ENCODE results near the gene TSGA10IP.

DNA sequence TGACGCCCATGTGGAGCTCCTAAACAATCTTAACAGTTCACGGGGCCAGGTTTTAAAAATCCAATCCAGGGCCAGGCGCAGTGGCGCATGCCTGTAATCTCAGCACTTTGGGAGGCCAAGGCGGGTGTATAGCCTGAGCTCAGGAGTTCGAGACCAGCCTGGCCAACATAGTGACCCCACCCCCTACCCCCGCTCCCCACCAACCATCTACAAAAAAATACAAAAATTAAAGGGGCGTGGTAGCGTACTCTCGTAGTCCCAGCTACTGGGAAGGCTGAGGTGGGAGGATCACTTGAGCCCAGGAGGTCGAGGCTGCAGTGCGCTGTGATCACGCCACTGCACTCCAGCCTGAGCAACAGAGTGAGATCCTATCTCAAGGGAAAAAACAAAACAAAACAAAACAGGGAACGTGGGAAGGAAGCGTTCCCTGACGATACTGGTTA is 15.6 kb downstream of the TSGA10IP start:
- TF ChIP-seq, protein P1, sequence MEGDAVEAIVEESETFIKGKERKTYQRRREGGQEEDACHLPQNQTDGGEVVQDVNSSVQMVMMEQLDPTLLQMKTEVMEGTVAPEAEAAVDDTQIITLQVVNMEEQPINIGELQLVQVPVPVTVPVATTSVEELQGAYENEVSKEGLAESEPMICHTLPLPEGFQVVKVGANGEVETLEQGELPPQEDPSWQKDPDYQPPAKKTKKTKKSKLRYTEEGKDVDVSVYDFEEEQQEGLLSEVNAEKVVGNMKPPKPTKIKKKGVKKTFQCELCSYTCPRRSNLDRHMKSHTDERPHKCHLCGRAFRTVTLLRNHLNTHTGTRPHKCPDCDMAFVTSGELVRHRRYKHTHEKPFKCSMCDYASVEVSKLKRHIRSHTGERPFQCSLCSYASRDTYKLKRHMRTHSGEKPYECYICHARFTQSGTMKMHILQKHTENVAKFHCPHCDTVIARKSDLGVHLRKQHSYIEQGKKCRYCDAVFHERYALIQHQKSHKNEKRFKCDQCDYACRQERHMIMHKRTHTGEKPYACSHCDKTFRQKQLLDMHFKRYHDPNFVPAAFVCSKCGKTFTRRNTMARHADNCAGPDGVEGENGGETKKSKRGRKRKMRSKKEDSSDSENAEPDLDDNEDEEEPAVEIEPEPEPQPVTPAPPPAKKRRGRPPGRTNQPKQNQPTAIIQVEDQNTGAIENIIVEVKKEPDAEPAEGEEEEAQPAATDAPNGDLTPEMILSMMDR (IDR thresholded peaks at IDR 0.05; ENCODE audit: low read depth, low read length) = no peak
- no peak for TF ChIP-seq POLR2A (IDR thresholded peaks at IDR 0.05; ENCODE audit: extremely low read depth, insufficient read length)
- no peak for TF ChIP-seq MYC (IDR thresholded peaks at IDR 0.05; ENCODE audit: low read depth, low read length)

Measured in NB4 (cell line).